Activated gamma-delta T cell treated with Interleukin-2 at 50 U/mL for 16 hours (primary cell): Measurements from ENCODE around the gene SAMSN1.

Experiments
- DNase-seq: peaks from one replicate; pipeline ENCODE4 v3.0.0-alpha.2; 2020

Gene SAMSN1

DNA sequence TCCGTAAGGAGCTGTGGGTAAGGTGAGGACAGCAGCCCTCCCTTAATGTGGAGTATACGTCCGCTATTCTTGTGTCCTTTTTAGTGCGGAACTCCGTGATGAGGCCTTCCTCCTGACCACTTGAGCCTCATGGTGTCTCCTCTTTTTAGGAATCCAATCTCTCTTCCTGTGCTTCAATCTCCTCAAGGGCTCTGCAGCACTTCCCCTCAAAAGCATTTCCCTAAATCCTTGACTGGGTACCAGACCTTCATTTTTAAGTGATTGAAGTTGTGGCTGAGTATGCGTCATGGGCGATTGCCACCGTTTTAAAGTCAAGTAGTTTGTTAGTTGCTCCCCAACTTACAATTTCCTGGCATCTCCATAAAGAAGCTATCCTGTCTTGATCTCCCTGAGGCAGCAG, 62.8 kb downstream of the SAMSN1 start:
- no peak for DNase-seq

DNA sequence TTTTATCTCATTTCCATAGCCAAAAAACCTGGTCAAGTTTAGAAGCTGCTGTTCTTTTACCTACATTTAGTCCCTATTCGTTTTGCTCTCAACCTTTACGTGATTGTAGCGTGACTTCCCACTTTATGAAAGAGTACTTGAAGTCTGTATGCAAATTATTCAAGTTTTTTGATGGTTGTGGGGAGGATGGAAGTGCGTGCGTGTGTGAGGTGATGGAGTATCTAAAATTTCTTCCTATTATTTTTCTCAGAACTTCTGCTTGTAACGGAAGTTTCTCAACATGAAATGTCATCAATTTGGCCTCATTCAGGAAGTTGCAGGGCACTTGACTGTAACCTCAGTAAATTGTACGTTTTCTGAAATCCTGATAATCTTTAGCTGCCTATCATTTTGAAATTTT, 64.0 kb downstream of the SAMSN1 start:
- DNase-seq, result no peak

DNA sequence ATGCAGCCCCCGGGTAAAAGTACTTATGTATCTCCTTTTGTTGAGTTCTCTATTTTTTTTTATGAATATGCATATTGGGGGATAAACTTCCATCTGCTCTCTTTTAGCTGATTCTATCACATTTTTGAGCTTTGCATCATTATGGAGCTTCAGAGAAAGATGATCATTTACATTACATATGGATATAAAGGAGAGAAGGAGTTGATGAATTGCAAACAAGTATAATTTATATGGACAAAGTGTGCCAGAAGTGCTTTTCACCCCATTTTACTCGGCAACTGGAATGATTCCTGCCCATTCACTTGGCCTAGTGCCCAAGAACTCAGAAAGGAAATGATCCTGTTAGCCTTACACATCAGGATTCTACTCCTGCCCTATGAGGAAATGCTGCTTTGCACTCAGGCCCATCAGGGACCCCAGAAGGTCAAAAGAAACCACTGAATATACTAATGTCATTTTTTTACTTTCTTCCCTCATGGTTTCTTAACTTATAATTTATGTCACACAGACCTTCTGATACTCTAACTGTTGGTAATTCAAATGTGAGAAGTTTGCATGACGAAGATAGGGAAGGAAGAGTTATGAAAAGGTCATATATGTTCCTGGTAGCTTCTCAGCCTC, 65.6 kb downstream of the SAMSN1 start:
- no peak for DNase-seq

DNA sequence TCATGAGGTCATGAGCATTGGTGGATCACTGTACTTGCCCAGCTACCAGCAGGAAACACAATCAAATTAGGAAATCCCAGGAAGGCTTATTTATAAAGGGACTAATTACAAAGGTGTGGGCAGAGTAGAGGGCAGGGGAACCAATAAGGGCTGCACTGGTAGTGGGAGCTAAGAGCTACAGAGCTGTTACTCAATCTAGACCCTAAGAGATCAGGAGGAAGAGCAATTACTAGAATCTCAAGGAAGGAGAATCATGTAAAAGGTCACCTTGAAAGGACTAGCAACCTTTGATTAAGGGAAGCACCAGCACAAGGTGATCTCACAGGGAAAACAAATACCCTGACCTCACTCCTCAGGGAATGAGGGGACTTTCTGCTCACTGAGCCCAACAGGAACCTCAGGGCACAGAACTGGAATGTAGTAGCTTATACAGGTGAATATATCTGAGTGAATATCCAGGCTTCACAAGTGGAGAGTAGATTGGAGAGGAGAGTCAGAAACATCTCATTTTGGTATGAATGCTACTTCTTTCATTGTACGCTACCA, 66.8 kb downstream of the SAMSN1 start:
- DNase-seq, result no peak

DNA sequence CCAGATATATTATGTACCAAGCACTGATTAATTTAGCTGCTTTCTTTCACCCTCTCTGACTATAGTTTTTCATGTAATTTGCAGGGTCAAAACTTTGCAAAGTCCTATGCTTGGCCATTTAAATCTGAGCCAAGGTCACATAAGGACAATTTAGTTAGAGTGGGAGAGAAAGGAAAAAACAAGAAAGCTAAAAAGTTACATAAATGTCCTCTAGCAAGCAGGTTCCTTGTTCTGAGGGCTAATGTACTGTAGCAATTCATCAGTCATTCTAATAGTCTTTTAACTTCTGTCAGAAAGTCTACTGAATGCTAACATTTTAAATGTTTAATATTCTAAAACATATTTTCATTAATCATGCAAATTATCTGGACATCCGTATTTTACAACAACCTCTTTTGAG, 68.3 kb downstream of the SAMSN1 start:
- no peak for DNase-seq

DNA sequence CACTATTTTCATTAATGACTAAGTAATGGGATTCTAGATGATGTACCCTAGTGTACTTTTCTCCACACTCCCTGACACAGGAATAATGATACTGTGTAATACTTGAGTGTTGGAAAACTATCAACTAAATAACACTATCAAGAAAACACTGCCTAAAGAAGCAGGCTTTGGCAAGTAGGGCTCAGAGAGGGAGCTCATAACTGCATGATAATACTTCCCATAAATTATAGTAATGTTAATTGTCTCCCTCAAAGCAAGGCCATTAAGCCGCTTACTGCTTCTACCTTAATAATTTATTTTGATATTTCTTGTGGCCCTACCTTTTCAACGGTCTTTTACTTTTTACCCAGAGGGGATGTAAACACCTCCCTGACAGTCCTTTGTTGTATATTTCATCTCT, 69.0 kb downstream of the SAMSN1 start:
- DNase-seq, result no peak

DNA sequence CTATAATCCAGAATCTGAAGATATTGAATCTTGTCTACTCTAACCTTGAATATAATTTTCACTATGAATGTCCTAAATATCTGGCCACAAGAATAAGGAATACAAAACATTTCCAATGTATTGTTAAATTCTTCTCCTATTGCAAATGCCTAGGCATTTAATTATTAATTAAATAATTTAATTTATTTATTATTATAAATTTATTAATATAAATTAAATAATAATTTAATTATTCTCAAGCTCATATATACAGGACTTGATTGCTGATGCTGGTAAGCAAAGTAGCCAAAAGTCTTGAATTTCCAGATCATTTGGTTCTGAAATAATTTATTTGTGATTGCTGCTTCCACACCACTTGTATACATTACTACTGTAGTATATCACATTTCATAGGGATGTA, 71.1 kb downstream of the SAMSN1 start:
- DNase-seq, result no peak

DNA sequence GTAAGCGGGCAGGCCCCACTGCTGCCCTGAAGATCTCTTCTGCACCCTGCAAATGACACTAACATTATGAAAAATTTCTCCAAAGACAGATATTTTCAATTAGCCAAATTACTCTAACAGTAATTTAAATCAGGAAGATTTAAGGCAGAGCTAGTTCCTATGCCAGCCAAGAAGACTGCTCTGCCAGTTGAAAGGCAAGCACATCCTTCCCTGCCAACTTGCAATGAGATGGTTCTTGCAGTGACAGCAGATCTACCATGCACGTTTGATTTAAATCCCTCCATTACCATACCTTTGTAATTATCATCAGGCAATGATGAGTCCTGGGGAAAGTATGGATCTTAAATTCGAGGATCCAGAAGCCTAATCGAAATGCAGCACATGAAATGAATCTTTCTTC, 76.5 kb downstream of the SAMSN1 start:
- DNase-seq, result no peak

DNA sequence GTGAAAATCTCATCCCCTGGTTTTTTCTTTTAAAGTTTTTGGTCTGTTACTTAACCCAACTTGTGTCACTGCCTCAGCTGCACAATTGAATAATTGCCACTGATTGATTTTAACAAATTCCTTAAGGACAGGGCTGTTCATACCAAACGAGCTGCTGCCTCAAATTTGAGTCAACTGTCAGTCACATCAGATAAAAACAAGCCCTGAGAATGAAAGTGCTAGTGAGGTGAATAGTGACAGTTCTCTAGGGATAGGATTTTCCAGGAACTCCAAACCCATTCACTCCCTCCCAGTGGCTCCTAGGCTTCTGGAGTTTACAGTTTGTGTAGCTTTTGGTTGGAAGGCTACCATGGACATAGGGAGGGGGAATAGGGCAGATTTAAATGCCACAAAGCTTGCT, 79.4 kb downstream of the SAMSN1 start:
- DNase-seq, result no peak

DNA sequence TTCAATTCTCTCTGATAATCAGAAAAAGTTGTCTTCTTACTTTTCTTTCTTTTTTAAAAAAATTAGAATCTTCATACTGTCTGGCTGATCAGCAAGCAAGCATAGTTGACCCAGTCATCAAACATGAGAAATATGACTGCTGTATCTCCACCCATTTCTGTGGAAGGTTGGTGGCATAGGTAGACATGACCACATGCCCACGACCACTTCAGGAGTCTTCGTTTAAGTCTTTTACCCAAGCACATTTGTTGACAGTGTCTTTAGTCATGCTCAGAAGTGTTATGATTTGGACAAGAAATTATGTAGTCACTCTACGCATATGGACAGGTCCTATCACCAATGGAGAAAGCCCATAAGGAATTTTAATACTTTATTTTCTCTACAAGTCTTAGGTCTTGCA, 88.4 kb downstream of the SAMSN1 start:
- DNase-seq, result no peak

DNA sequence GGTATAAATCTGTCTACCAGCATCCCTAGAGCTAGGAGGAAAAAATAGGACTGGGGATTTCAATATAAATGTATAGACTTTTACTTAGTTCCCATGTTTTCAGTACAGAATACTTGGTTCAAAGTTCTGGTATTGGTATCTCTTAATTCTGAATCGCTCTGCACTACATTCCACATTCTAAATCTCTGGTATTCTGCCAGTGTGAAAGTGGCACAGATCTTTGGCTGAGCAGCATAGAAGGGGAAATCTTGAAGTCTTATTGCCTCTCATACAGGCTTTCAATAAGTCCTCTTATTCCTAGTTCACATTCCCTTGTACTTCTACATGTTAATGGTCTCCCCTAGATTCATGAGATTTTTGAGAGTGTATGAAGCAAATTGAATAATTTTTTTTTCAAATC, 89.2 kb downstream of the SAMSN1 start:
- DNase-seq, result no peak

DNA sequence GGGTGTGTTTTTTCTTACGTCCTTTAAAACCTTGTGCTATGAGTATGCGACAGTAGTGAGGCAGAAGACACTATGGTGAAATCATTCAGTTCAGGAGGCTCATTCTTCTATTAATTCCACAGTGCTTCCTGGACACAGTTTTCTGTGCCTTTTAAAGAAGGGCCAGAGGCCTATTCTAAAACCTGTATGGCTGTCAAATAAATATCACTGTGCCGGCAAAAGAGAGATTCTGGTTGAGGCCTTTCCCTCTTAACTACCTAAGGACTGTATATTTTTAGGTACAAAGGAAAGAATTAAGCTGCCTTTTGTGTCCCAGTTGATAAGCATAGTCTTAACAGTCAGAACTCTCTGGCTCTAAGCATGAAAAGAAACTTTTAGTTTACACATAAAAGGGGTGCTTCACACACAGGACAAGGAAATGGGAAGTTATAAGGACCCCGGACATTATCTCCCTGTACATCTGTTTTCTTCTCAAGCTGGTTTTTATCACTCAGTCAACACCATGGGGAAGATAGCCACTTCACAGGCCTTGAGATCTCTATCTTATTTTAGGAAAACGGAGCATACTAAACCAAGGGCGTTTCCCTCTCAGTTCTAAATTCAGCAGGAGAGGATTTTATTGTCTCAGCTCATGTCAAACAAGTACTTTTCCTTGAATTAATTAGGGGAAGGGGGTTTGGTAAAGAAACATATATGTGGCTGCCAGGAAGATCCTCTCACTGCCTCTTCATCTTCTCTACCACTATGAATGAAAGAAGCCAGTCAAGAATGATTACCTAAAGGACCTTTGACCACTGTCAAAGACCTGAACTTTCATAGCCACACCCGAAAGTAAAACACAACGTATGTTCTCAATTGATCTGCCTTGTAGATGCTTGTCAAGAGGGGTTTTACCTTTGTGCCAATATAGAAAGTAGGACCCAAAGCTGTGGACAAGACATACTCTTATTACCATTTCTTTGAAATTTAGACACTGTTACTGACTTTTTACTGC, 91.8 kb downstream of the SAMSN1 start:
- no peak for DNase-seq

DNA sequence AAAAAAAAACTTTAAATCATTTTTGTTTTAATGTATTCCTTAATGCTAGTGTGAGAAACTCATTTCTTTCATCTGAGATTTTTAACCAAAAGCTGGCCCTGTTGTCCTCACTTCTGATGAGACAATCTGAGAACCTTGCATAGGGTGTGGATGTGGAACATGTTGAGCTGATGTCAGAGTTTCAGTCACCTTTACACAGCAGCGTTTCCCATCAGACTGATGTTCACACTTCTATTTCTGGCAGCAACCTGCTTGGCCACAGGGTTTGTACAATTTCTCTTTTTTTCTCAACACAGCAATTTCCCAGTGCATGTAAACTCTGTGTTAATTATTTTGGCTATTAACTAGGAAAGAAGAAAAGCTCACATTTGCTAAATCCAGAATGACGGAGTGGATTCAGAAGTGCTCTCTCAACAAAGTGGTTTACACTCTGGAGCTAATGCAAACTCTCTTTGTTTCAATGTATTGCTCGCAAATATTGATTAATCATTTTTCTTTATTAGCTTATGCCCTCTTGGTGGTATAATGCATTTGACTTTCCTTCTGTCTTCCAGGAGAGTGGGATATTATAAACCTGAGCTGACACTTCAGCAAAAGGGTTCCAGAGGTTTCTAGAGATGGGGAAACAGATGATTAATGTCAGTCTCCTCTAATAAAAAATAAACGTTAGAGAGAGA, 92.6 kb downstream of the SAMSN1 start:
- no peak for DNase-seq

DNA sequence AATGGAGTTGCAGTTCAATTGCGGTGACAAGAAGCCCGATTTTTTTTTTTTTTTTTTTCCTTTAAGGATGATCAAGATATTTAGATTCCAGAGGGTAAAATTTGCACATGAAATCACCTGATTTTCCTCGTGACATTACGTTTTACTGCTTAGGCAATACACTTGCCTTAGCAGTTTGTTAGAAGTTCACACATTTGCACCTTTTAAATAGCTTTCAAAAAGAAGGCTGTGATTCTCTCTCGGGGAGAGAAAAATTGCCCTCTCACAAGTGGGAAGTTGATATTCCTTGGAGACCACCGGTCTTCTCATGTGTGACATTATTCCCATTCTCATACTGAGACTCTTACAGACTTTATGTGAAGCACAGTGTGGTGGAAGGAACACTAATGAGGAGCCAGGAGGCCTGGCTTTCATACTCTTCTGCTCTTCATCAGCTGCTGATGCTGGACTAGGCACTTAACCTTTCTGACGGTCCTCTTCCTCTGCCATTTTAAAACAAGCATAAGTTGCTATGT, 93.3 kb downstream of the SAMSN1 start:
- DNase-seq, result no peak

DNA sequence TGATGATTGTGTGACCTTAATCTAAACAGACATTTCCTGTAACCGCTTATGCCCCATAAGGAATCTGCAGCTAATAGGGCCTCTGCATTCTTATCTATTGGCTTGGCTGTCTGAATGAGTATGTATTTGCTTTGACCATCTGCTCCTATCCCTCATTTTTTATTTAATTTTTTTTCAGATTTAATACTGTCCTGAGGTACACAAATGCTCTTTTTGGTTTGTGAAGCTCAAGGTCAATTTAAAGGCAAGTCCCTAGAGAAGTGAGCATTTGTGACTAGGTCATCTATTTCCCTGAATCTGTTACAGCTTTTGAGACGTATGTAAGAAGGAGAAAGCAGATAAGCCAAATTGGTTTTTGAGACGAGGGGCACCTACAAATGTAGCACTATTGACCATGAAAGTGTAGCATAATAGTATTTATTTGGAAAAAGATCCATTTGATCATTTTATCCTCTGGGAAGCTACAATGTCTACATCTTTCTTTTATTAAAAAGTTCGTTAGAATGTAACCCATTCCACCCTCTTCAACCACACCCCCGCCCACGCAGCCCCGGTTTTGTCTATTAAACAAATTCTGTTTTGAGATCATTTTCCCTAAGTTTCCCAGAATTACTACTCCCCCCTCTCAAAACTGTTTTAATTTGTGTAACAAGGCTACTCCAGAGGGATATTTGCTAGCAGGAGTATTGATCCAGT, 93.9 kb downstream of the SAMSN1 start:
- no peak for DNase-seq

DNA sequence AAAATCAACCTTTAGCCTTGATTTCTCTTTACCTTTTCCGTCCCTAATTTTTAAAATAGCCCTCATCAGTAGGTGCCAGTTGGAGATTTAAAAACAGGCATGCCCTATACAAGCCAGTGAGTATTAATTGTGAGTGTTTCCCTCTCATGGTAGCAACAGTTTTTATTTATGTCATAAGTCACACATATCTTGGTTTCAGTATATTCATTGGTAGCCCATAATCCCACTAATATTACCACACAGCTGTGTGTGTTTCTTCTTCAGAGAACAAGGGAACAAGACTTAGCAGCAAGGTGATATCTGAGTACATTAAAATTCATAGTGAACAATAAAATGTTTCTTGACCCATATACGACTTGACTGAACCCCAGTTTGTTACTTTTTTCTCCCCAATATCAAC, 94.6 kb downstream of the SAMSN1 start:
- DNase-seq, result no peak

DNA sequence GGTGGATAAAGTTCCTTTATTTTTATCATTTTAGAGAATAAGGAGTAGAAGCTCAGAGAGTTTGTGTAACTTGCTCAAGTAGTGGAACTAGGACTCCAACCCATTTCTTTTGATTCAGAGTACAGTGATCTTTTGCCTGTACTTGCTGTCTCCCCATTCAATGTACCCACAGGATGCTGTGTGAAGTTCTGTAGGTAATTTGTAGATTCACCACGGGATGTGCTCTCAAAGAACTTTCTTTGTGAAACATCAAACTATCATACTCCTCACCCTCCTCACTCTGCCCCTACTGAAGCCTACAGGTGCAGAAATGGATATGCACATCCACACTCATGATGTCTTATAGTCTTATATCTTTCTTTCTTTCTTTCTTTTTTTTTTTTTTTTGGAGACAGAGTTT, 97.3 kb downstream of the SAMSN1 start:
- DNase-seq, result no peak

DNA sequence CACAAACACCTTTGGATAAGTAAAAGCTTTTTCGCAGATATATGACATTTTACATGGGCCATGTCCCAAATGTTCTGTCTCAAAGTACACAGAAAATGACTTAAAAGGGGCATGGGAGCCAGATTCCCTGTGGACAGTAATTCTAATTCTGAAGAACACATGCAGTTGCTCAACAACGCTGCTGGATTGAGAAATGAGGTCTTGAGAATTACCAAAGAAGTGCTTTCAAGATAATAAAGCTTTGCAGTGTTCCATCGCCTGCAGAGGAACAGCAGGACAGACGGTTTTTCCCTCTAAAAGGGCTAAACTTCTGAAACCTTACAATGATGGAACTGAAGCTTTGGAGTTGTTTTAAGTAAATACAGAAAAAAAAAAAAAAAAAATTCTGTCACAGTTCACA, 107.9 kb downstream of the SAMSN1 start:
- DNase-seq, result no peak

DNA sequence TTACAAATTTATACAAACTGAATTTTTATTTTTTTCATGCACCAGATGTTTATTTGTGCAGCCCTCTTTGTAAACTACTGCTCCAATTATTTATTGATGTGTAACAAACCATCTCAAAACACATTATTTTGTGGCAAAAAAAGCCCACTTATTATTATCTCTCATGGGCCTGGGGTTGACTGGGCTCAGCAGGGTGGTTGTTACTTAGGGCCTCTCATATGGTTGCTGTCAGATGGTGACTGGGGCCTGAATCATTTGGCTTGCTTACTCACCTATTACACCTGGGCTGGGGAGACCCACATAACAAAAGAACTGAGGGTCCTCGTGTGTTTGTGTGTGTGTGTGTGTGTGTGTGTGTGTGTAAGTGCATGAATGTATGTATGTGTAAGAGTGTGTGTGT, 110.7 kb downstream of the SAMSN1 start:
- DNase-seq, result no peak
